ENCODE measurements around the gene GIN1. TPM values are rescaled to one million over a fixed set of nuclear protein-coding genes. Genes with fewer than 3 reads are reported as not detected.
"Not testable (repeated sequence)": the region's sequence is repeated elsewhere in the genome, so short reads cannot be mapped to it uniquely, and the experiment has no call there.

The GIN1 gene
- total RNA-seq, 1 experiment from 2014 or later: 5.7 TPM

- TF ChIP-seq, protein P1, sequence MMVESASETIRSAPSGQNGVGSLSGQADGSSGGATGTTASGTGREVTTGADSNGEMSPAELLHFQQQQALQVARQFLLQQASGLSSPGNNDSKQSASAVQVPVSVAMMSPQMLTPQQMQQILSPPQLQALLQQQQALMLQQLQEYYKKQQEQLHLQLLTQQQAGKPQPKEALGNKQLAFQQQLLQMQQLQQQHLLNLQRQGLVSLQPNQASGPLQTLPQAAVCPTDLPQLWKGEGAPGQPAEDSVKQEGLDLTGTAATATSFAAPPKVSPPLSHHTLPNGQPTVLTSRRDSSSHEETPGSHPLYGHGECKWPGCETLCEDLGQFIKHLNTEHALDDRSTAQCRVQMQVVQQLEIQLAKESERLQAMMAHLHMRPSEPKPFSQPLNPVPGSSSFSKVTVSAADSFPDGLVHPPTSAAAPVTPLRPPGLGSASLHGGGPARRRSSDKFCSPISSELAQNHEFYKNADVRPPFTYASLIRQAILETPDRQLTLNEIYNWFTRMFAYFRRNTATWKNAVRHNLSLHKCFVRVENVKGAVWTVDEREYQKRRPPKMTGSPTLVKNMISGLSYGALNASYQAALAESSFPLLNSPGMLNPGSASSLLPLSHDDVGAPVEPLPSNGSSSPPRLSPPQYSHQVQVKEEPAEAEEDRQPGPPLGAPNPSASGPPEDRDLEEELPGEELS (CRISPR knock-in tag; IDR thresholded peaks at IDR 0.05): no peak
- TF ChIP-seq ZBTB21 (CRISPR knock-in tag; IDR thresholded peaks at IDR 0.05; ENCODE audit: borderline replicate concordance): no peak
- TF ChIP-seq, protein P2, sequence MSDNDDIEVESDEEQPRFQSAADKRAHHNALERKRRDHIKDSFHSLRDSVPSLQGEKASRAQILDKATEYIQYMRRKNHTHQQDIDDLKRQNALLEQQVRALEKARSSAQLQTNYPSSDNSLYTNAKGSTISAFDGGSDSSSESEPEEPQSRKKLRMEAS (CRISPR knock-in tag; IDR thresholded peaks at IDR 0.05): no peak
- no peak for TF ChIP-seq JUN (CRISPR knock-in tag; IDR thresholded peaks at IDR 0.05)
- no peak for TF ChIP-seq ZNF232 (CRISPR knock-in tag; IDR thresholded peaks at IDR 0.05)
- TF ChIP-seq JAZF1 (CRISPR knock-in tag; IDR thresholded peaks at IDR 0.05): no peak
- no peak for TF ChIP-seq E2F4 (CRISPR knock-in tag; IDR thresholded peaks at IDR 0.05; ENCODE audit: borderline replicate concordance, low read depth)
Observed at GRCh38 chr5:103145196-103145595, 25.3 kb upstream of the GIN1 start (continued).

DNA sequence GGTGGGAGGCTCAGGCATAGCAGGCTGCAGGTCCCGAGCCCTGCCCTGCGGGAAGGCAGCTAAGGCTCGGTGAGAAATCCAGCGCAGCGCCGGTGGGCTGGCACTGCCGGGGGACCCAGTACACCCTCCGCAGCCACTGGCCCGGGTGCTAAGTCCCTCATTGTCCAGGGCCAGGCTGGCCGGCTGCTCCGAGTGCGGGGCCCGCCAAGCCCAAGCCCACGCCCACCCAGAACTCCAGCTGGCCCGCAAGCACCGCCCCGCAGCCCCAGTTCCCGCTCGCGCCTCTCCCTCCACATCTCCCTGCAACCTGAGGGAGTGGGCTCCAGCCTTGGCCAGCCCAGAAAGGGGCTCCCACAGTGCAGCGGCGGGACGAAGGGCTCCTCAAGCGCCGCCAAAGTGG is 22.2 kb upstream of the GIN1 start:
- CTCF ChIA-PET; DNase-seq (ENCODE audit: low spot score); H3K4me3 Mint-ChIP-seq; H3K4me1 Mint-ChIP-seq; H3K27me3 Mint-ChIP-seq (ENCODE audit: low read depth); H3K9me3 Mint-ChIP-seq; POLR2A ChIA-PET; H3K27ac Mint-ChIP-seq; ATAC-seq: not testable (repeated sequence)
- peaks cover 23% of the 10 kb centered on the region for H3K36me3 Mint-ChIP-seq

DNA sequence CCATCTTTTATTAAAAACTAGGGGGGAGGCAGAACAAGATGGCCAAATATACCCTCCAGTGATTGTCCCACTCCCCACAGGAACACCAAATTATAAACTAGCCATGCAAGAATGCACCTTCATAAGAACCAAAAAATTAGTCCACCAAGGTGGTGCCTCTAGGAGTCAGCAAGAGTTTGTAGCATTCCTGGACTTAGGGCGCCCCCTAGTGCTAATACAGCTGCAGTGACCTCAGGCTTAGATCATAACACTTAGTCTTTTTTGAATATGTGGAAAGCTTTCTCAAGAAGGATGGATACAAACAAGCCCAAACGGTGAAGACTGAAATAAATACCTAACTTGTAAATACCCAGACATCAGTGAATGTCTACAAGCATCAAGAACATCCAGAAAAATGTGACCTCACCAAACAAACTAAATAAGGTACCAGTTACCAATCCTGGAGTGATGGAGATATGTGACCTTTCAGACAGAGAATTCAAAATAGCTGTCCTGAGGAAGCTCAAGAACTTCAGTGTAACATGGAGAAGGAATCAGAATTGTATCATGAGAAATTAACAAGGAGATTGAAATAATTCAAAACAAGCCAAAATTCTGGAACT is 19.4 kb upstream of the GIN1 start:
- no peak overlapping the region for H3K4me3 Mint-ChIP-seq
- ChIA-PET POLR2A (no interaction called here), CTCF (interaction anchor here (0.6 to 1.6 kb wide), 15 partner anchors 11 to 562 kb away, joined by 3 to 11 read pairs (median 4); partner anchors contain the start of genes MACIR and PPIP5K2)
- DNase-seq (ENCODE audit: low spot score): peak; percentile 80
- H3K27ac Mint-ChIP-seq: no peak overlapping the region
- peaks cover 6% of the 10 kb centered on the region; the same call in 1 of the 2 replicates for H3K9me3 Mint-ChIP-seq
- H3K27me3 Mint-ChIP-seq (ENCODE audit: low read depth): no peaks in the 10 kb centered on the region
- H3K4me1 Mint-ChIP-seq: no peaks in the 10 kb centered on the region
- TF ChIP-seq ZNF416 (CRISPR knock-in tag; IDR thresholded peaks at IDR 0.05): no peak
- TF ChIP-seq ETV6 (CRISPR knock-in tag; IDR thresholded peaks at IDR 0.05): no peak
- TF ChIP-seq ZNF263 (CRISPR knock-in tag; IDR thresholded peaks at IDR 0.05; ENCODE audit: low read depth): no peak
- no peak for TF ChIP-seq TEAD4 (CRISPR knock-in tag; IDR thresholded peaks at IDR 0.05)
- TF ChIP-seq, protein P3, sequence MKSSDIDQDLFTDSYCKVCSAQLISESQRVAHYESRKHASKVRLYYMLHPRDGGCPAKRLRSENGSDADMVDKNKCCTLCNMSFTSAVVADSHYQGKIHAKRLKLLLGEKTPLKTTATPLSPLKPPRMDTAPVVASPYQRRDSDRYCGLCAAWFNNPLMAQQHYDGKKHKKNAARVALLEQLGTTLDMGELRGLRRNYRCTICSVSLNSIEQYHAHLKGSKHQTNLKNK (CRISPR knock-in tag; IDR thresholded peaks at IDR 0.05): no peak
- TF ChIP-seq CTCF (IDR thresholded peaks at IDR 0.05): peak; percentile 91
- ATAC-seq: peak; percentile 96
- H3K36me3 Mint-ChIP-seq: peaks cover 36% of the 10 kb centered on the region

DNA sequence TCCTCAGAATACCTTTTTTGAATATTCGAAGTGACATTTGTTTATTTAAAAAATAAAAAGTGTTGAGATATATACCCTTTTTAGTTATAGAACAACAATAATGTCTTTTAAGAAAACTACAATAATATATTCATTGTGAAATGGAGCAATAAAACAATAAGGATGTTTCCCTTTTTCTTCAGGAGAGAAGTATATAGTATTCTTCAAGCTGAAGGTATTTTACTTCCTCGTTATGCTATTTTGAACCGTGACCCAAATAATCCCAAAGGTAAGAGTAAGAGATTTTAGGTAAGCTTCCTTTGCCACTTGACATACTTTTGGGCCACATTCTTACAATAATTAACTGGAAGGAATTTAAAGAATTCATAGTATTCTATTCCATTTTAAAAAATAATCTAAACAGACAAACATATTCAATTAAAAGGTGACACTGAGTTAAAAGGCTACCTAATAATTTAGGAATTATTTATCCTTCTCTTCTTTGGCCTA is 18.3 kb upstream of the GIN1 start:
- Mint-ChIP-seq H3K4me1 (no peaks in the 10 kb centered on the region), H3K27ac (no peak overlapping the region), H3K36me3 (peaks cover 36% of the 10 kb centered on the region), H3K4me3 (no peak overlapping the region), H3K27me3 (ENCODE audit: low read depth) (no peaks in the 10 kb centered on the region), H3K9me3 (peaks cover 6% of the 10 kb centered on the region; the same call in 1 of the 2 replicates)
- DNase-seq (ENCODE audit: low spot score) (no peak), ATAC-seq (no peak)
- POLR2A ChIA-PET: no interaction called here
- TF ChIP-seq, protein P2 (CRISPR knock-in tag; IDR thresholded peaks at IDR 0.05): no peak
- TF ChIP-seq NFATC4 (CRISPR knock-in tag; IDR thresholded peaks at IDR 0.05): no peak
- TF ChIP-seq, protein P4, sequence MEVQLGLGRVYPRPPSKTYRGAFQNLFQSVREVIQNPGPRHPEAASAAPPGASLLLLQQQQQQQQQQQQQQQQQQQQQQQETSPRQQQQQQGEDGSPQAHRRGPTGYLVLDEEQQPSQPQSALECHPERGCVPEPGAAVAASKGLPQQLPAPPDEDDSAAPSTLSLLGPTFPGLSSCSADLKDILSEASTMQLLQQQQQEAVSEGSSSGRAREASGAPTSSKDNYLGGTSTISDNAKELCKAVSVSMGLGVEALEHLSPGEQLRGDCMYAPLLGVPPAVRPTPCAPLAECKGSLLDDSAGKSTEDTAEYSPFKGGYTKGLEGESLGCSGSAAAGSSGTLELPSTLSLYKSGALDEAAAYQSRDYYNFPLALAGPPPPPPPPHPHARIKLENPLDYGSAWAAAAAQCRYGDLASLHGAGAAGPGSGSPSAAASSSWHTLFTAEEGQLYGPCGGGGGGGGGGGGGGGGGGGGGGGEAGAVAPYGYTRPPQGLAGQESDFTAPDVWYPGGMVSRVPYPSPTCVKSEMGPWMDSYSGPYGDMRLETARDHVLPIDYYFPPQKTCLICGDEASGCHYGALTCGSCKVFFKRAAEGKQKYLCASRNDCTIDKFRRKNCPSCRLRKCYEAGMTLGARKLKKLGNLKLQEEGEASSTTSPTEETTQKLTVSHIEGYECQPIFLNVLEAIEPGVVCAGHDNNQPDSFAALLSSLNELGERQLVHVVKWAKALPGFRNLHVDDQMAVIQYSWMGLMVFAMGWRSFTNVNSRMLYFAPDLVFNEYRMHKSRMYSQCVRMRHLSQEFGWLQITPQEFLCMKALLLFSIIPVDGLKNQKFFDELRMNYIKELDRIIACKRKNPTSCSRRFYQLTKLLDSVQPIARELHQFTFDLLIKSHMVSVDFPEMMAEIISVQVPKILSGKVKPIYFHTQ (CRISPR knock-in tag; IDR thresholded peaks at IDR 0.05): no peak
- CTCF ChIA-PET: interaction anchor here (1.3 to 1.6 kb wide), 2 partner anchors 11 to 457 kb away, joined by 3 to 10 read pairs; no protein-coding TSS in a partner anchor
